Tibial nerve (tissue), 4 donors: ENCODE results near the gene EFHD1. TPM values are rescaled to one million over a fixed set of nuclear protein-coding genes. Genes with fewer than 3 reads are reported as not detected.
"Not testable (repeated sequence)": the region's sequence is repeated elsewhere in the genome, so short reads cannot be mapped to it uniquely, and the experiment has no call there.

Source experiments
- DNase-seq, 2 donors: peaks; one replicate each; pipeline ENCODE4 v3.0.0-alpha.2; 2019; ENCODE audit warnings: low spot score in 2 of 2
- H3K27ac ChIP-seq, 4 donors: fragments of 200-600 bp; sonication (generic) in 3 of 4; one replicate each; pipeline ENCODE4 v1.5.1; 2017 to 2019; ENCODE audit warnings: mild to moderate bottlenecking in 1 of 4
- H3K27me3 ChIP-seq, 2 donors: fragments of 200-600 bp; sonication (generic) in 1 of 2; one replicate each; pipeline versions ENCODE4 v1.5.1 to v1.6.0; 2017 to 2019
- H3K36me3 ChIP-seq, 3 donors: fragments of 200-600 bp; sonication (generic); one replicate each; pipeline ENCODE4 v1.5.1; 2018 to 2019
- H3K4me1 ChIP-seq, 4 donors: fragments of 200-600 bp; sonication (generic) in 3 of 4; one replicate each; pipeline ENCODE4 v1.5.1; 2017 to 2019
- H3K4me3 ChIP-seq, 4 donors: fragments of 200-600 bp; sonication (generic) in 3 of 4; one replicate each; pipeline ENCODE4 v1.5.1; 2017 to 2019; ENCODE audit warnings: mild to moderate bottlenecking in 1 of 4, moderate library complexity in 1 of 4
- H3K9me3 ChIP-seq, 4 donors: fragments of 200-600 bp; sonication (generic) in 3 of 4; one replicate each; pipeline ENCODE4 v1.5.1; 2017 to 2019
- EP300 ChIP-seq, 2 donors: sonication (generic); formaldehyde crosslinking; IDR thresholded peaks; one replicate each; pipeline ENCODE4 v1.6.1; 2017; ENCODE audit warnings: antibody characterized with exemption in 2 of 2, mild to moderate bottlenecking in 1 of 2
- POLR2A ChIP-seq, 2 donors: fragments of 450-650 bp; IDR thresholded peaks; one replicate each; pipeline ENCODE4 v1.6.1; 2017; ENCODE audit warnings: antibody characterized with exemption in 2 of 2, mild to moderate bottlenecking in 2 of 2, moderate library complexity in 2 of 2
- WGBS, 2 donors: methylation state at CpG; one replicate each; pipeline ENCODE4 v1.1.5; 2018; 5-methylcytosine and 5-hydroxymethylcytosine counted together
- total RNA-seq, 4 donors: library from RNA; depleted of rRNA; stranded (reverse); fragments of >200 nt; gene quantifications; one replicate each; pipeline ENCODE4 v1.1.0, GENCODE V29; 2016
- TF ChIP-seq, protein P1 (sequence below), 5 experiments: fragments of 200-600 bp in 3 of 5; fragments of 450-650 bp in 2 of 5; sonication (generic) in 3 of 5; IDR thresholded peaks; one replicate each; pipeline ENCODE4 v1.5.1; 2016 to 2019; ENCODE audit warnings: antibody characterized with exemption in 5 of 5, mild to moderate bottlenecking in 3 of 5, moderate library complexity in 2 of 5

EFHD1 gene
- total RNA-seq, 4 donors from 2014 or later = 29.1 to 48.7 (median 42.6) TPM

DNA sequence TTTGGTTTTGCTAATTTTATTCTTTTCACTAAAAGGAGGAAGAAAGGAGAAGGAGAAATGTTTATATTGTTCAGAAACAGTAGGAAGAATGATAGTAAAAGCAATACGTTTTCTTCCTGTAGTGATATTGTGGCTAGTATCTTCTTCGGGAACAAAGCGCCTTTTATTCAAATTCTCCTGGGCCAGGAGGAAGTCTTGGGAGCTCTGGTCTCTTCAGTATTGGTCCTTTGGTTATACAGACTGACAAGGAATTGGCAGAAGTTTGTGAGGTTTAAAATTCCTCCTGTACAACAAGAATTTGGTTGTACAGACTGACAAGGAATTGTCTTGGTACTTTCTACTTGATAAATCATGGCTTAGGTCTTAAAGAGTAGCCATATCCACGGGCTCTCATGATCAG lies 73.7 kb downstream of the EFHD1 start:
- DNase-seq = no peak
- Histone ChIP-seq H3K9me3 (peaks cover 0 to 2% (median 0%) of the 10 kb centered on the region in 4 donors), H3K27ac (no peak overlapping the region), H3K4me3 (no peak overlapping the region), H3K27me3 (no peaks in the 10 kb centered on the region), H3K36me3 (peaks cover 0 to 75% (median 14%) of the 10 kb centered on the region in 3 donors), H3K4me1 (peaks cover 0 to 11% (median 0%) of the 10 kb centered on the region in 4 donors)
- TF ChIP-seq EP300 (IDR thresholded peaks at IDR 0.05) (no peak), POLR2A (IDR thresholded peaks at IDR 0.05) (no peak)
- TF ChIP-seq, protein P1, sequence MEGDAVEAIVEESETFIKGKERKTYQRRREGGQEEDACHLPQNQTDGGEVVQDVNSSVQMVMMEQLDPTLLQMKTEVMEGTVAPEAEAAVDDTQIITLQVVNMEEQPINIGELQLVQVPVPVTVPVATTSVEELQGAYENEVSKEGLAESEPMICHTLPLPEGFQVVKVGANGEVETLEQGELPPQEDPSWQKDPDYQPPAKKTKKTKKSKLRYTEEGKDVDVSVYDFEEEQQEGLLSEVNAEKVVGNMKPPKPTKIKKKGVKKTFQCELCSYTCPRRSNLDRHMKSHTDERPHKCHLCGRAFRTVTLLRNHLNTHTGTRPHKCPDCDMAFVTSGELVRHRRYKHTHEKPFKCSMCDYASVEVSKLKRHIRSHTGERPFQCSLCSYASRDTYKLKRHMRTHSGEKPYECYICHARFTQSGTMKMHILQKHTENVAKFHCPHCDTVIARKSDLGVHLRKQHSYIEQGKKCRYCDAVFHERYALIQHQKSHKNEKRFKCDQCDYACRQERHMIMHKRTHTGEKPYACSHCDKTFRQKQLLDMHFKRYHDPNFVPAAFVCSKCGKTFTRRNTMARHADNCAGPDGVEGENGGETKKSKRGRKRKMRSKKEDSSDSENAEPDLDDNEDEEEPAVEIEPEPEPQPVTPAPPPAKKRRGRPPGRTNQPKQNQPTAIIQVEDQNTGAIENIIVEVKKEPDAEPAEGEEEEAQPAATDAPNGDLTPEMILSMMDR (IDR thresholded peaks at IDR 0.05) = no peak
- WGBS, 2 donors = 74% methylated on average over 4 of the region's 4 CpGs

DNA sequence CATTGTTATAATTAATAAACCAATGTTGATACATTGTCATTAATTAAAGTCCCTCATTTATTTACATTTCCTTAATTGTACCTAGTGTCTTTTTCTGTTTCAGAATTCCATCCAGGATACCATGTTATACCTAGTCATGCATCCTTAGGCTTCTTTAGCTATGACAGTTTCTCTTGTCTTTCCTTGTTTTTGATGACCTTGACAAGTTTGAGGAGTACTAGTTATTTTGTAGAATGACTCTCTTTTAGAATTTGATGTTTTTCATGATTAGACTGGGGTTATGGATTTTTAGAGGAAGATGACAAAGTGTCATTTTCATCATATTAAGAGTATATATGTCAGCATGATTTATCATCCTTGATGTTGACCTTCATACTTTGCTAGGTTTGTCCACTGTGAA lies 80.1 kb downstream of the EFHD1 start:
- peaks cover 0 to 5% (median 0%) of the 10 kb centered on the region in 4 donors for H3K9me3 ChIP-seq
- H3K4me1 ChIP-seq = peaks cover 0 to 16% (median 0%) of the 10 kb centered on the region in 4 donors
- no peaks in the 10 kb centered on the region for H3K27me3 ChIP-seq
- H3K4me3 ChIP-seq = no peak overlapping the region
- DNase-seq = no peak
- H3K27ac ChIP-seq = no peak overlapping the region
- H3K36me3 ChIP-seq = peaks cover 0 to 54% (median 4%) of the 10 kb centered on the region in 3 donors
- TF ChIP-seq, protein P1 (IDR thresholded peaks at IDR 0.05) = no peak
- no peak for TF ChIP-seq EP300 (IDR thresholded peaks at IDR 0.05)
- TF ChIP-seq POLR2A (IDR thresholded peaks at IDR 0.05) = no peak

DNA sequence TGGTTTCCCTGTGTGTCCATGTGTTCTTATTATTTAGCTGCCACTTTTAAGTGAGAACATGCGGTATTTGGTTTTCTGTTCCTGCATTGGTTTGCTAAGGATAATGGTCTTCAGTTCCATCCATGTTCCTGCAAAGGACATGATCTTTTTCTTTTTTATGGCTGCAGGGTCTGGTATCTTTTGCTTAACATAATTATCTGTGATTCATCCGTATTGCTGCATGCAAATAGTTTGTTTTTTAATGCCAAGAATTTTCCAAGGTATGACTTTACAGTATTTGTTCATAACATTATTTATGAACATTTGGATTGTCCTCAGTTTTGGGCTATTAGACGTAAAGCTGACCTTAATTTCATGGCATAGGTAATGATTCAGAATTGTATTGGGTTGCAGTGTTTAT lies 81.6 kb downstream of the EFHD1 start:
- no peak overlapping the region for H3K27ac ChIP-seq
- peaks cover 0 to 40% (median 0%) of the 10 kb centered on the region in 3 donors for H3K36me3 ChIP-seq
- H3K4me1 ChIP-seq = peaks cover 0 to 16% (median 0%) of the 10 kb centered on the region in 4 donors
- H3K4me3 ChIP-seq = no peak overlapping the region
- no peaks in the 10 kb centered on the region for H3K27me3 ChIP-seq
- DNase-seq = no peak
- TF ChIP-seq, protein P1 (IDR thresholded peaks at IDR 0.05) = no peak
- TF ChIP-seq POLR2A (IDR thresholded peaks at IDR 0.05) (no peak), EP300 (IDR thresholded peaks at IDR 0.05) (no peak)
- WGBS, 2 donors = 75 to 85% methylated on average over 3 of the region's 3 CpGs
- peaks cover 0 to 5% (median 0%) of the 10 kb centered on the region in 4 donors for H3K9me3 ChIP-seq

DNA sequence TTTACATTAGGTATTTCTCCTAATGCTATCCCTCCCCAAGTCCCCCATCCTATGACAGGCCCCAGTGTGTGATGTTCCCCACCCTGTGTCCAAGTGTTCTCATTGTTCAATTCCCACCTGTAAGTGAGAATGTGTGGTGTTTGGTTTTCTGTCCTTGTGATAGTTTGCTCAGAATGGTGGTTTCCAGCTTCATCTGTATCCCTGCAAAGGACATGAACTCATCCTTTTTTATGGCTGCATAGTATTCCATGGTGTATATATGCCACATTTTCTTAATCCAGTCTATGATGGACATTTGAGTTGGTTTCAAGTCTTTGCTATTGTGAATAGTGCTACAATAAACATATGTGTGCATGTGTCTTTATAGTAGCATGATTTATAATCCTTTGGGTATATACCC lies 86.7 kb downstream of the EFHD1 start:
- H3K9me3 ChIP-seq, H3K27ac ChIP-seq, H3K27me3 ChIP-seq, H3K4me3 ChIP-seq, DNase-seq: not testable (repeated sequence)
- Histone ChIP-seq H3K4me1 (peaks cover 0 to 15% (median 0%) of the 10 kb centered on the region in 4 donors), H3K36me3 (peaks cover 0 to 29% (median 0%) of the 10 kb centered on the region in 3 donors)

GRCh38 chr2:232721261-232721660 lies 87.9 kb downstream of the EFHD1 start:
- TF ChIP-seq POLR2A (IDR thresholded peaks at IDR 0.05) = no peak
- TF ChIP-seq, protein P1 (IDR thresholded peaks at IDR 0.05) = no peak
- no peak for TF ChIP-seq EP300 (IDR thresholded peaks at IDR 0.05)
- H3K27me3 ChIP-seq = no peaks in the 10 kb centered on the region
- no peak overlapping the region for H3K27ac ChIP-seq
- no peak overlapping the region for H3K4me3 ChIP-seq
- 53 to 75% methylated on average over 2 of the region's 2 CpGs for WGBS, 2 donors
- DNase-seq = no peak
- H3K4me1 ChIP-seq = peaks cover 0 to 4% (median 0%) of the 10 kb centered on the region in 4 donors
- no peaks in the 10 kb centered on the region for H3K9me3 ChIP-seq
- peaks cover 0 to 42% (median 0%) of the 10 kb centered on the region in 3 donors for H3K36me3 ChIP-seq

- Histone ChIP-seq H3K4me1 (peaks cover 0 to 3% (median 0%) of the 10 kb centered on the region in 4 donors), H3K27me3 (no peaks in the 10 kb centered on the region), H3K9me3 (no peaks in the 10 kb centered on the region), H3K36me3 (peaks cover 0 to 42% (median 0%) of the 10 kb centered on the region in 3 donors), H3K27ac (no peak overlapping the region), H3K4me3 (no peak overlapping the region)
- WGBS, 2 donors = 59 to 80% methylated on average over 2 of the region's 2 CpGs
- no peak for DNase-seq
- TF ChIP-seq POLR2A (IDR thresholded peaks at IDR 0.05) = no peak
- TF ChIP-seq, protein P1 (IDR thresholded peaks at IDR 0.05) = no peak
- no peak for TF ChIP-seq EP300 (IDR thresholded peaks at IDR 0.05)
Observed at GRCh38 chr2:232721882-232722281, 88.5 kb downstream of the EFHD1 start.
